ENCODE measurements around the gene ATP5PB. TPM values are rescaled to one million over a fixed set of nuclear protein-coding genes. Genes with fewer than 3 reads are reported as not detected.

The ATP5PB gene
- polyA plus RNA-seq, 4 donors: 240 to 438 (median 366) TPM

DNA sequence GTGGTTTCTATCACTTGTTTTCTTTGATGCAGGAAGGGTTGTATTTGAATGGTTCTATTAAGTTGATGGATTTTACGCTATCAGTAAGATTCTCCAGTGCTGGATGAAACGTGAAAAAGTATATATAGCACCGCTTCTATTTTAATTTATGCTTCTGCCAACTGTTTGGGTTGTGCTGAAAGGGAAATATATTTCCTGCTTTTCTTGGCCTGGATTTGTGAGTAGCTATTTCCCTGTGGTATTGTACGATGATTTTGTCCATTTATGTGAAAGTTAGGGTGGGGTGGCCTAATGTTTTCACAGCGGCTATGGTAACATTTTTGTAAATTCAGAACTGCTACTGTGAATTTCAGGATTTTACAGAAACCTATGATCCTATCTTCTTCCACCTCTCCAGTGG is 24.8 kb downstream of the ATP5PB start:
- no peak for DNase-seq (ENCODE audit: low read depth in 4 of 4, low spot score in 3 of 4)

DNA sequence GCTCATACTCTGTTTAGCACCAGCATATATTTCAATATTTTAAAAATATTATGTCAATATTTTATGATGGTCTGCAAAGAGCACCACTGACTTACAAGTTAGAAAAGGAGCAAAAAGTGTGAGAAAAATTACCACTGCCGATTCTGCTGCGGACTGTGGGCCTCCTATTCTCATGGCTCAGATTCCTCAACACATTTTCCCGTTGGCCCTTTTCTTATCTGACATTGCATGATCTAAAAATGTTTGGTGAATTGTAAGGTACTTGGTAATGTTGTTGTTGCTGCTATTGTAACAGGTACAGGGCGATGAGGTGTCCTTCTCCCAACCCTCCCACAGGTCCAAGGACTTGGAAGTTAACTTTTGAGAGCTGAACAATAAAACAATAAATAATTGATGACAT is 25.3 kb downstream of the ATP5PB start:
- no peak for DNase-seq (ENCODE audit: low read depth in 4 of 4, low spot score in 3 of 4)

DNA sequence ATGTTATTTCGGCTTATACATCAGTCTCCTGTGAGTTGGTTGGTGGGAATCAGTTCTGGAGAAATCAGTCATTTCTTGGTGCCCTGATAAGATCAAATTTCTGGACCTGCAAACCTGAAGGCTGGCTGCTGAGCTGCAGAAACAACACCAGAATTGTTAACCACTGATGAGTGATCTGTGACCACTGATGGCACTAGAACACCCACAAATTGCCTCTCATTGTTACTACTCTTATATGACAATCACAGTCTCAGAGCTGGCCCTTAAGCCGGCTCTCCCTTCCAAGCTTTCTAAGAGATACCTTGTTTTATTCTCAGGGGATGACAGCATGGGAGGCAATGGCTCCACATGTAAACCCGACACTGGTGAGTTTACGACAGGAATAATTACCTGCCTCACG is 26.4 kb downstream of the ATP5PB start:
- no peak for DNase-seq (ENCODE audit: low read depth in 4 of 4, low spot score in 3 of 4)

DNA sequence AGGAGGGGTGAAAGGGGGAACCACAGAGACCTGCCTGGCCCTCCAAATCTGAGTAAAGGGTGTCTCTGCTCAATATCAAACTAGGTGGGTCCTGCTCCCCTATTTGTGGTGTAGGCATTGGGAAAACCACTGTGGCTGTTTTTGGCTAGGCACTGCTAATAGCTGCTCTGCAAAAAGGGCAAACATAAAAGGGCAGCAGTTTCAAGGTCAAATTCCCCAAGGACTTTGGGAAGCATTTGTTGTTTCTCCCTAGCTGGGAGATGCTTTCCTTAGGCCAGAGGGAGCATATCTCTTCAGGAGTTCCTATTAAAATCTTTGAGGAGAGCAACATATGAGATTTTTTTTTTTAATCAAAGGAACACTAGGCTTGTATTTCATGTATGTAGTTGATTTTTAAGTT is 26.9 kb downstream of the ATP5PB start:
- DNase-seq (ENCODE audit: low read depth in 4 of 4, low spot score in 3 of 4): no peak

DNA sequence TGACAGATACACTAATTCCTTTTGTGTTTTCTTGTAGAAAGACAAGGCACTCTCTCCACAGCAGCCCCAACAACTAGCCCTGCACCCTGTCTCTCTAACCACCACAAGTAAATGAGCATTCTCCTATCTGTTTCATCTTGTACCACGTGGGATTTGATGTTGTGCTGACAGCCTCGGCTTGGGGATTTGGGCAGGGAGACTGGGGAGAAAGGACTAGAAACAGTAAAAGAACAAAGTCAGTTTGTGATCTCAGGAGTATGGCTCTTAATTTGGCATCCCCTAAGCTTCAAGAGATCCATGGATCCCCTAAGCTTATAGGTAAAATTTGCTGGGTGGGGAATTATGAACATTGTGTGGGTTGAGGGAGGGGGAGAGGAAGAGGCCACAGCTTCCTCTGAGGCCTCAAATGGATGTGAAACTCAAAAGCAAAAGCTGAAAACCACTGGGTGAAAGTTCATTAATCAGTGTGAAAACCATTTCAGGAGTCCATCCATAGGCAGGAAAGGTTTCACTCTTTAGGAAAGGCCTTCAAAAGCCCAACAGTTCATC is 27.6 kb downstream of the ATP5PB start:
- DNase-seq (ENCODE audit: low read depth in 4 of 4, low spot score in 3 of 4): no peak

DNA sequence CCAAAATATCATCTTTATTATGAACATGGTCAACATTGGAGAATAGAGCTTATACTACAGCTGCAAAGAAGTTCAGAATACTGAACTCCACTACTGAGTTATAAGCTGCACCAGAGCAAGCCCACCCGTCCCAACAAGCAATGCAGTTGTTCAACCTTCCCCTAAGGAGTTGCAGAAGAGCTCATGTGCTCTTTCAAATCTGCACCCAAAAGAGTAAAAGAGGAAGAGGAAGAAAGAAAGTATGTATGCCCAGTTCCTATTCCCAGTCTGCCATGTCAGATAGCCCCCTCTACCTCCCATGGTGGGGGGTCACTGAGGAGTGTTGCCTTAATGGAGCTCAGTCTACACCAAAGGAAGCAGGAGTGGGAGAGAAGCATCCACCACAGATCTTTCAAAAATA is 31.4 kb downstream of the ATP5PB start:
- no peak for DNase-seq (ENCODE audit: low read depth in 4 of 4, low spot score in 3 of 4)

DNA sequence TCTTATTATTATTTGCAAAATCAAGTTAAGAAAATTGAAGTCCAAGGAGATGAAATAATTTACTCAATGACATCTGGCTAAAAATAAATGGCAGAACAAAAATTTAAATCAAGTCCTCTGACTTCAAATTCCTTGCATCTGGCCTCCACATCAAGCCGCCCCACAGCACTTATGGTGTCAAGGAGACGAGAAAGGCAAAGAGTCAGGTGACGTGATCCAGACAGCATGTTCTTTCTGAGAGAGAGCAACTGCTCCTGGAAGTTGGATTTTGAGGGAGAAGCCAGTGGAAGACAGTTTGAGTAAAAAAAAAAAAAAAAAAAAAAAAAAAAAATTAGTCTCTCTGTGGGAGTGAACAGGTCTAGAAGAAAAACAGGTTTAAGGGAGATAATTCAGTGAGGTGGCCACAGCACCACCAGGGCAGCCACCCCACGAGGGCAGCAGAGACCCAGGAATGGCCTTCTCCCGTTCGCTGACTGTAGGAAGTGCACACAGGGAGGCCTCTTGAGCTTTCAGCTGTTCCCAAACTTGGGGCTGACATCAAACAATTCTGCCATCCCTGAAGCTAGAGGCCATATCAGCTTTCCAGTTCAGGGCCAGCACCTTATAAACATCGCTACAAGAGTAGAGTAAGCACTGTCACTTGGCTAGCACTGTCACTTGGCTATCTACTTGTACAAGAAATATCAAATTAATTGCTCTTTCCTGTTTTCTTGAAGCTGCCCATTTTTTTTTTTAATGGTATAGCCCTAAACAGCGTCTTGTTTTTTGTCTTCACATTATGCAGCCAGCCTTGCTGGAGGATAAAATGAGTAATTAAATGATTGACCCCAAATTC is 32.3 kb downstream of the ATP5PB start:
- peak; percentile 33 to 54 (median 48) for DNase-seq (ENCODE audit: low read depth in 4 of 4, low spot score in 3 of 4)

DNA sequence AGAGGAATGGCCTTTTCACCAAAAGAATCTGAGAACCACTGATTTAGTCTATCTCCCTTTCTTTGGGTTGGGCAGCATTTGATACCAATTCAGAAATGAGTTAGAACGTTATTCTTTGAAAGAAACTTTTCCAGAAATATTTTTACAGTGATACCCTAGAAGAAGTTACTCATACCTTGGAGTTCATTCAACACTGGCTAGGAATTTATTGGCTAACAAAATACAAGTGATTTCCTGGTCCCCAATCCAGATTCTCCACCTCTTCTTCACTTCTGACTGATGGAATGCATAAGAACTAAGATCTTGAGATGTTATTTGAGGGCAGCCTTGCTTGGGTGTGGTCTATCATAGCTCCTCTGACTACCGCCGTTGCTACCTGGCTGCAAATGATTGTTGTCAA is 33.9 kb downstream of the ATP5PB start:
- no peak for DNase-seq (ENCODE audit: low read depth in 4 of 4, low spot score in 3 of 4)

DNA sequence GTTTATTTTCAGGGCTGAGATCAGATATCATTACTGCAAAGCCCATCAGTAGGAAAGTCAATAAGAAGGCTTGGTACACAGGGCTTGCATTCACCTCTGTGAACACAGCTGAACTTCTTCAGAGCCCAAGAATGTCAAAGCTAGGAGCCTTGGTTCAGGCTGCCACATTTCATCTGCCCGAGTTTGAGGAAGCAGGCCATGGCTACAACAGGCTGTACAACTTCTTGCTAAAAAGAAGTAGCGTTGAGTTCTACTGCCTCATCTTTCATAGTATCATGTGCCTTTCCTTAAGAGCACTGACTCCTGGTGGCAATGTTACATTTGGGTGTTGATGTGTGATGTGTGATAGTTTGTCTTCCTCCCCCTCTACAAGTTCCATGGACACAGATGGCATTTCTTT is 34.6 kb downstream of the ATP5PB start:
- DNase-seq (ENCODE audit: low read depth in 4 of 4, low spot score in 3 of 4): no peak

DNA sequence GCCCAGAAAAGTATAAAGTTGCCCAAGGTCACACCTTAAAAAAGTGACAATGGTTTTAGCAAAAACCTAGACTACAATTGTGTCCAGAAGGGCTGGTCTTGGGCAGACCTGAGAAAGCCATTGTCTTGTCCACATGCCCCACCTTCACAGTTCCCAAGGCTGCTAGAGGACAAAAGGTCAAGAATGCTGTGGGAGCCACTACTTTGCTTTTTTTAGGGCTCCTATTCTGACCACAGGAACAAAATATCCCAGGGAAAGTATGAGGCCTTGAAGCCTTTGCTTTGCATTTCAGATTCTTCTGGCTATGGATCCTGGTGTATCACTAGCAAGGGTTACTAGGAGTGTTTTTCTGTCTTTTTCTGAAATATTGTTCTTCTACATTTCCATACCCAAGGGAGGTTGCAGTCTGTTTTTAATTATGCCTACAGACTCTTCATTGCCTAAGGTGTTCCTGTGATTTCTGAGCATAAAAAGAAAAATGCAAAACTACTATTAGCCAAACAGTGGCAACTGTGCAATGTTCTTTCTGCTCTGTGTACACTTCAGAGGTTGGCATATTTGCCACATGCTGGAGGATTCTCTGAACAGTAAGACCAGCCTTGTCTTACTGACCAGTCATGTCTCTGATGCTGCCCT is 35.2 kb downstream of the ATP5PB start:
- no peak for DNase-seq (ENCODE audit: low read depth in 4 of 4, low spot score in 3 of 4)

DNA sequence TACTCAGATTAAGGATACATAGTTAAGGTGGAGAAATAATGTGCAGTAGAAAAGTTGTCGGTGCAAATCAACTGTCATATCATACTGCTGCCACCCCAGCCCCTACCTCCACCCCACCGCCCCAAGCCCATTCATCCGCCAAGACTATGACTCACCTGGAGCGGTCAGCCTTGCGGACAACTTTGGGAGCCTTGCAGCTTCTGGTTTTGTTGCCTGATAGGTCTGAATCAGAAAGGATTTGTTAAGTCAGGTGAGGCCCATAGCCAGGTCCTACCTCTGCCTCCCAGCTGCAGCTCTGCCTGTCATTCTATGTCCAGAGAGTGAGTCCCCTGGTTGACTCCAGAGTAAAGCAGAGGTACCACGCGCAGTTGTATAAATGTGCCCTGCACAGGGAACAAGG is 37.2 kb downstream of the ATP5PB start:
- no peak for DNase-seq (ENCODE audit: low read depth in 4 of 4, low spot score in 3 of 4)

DNA sequence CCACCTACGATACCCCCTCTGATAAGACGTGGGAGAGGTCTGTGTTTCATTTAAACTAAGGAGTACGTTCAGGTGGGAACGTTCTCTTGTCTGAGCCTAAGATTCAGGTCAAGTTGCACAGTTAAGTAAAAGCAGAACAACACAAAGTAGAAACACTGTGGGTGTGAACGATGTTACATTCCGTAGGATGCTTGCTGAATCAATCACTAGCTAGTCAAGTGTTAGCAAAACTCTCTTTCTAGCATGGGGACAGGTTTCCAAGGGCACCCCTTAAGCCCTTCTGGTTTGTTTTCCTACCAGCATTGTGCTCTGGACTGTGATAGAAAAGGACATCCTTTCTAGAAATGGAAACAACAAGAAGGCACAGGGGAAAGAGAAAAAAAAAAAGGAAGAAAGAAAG is 37.9 kb downstream of the ATP5PB start:
- no peak for DNase-seq (ENCODE audit: low read depth in 4 of 4, low spot score in 3 of 4)

DNA sequence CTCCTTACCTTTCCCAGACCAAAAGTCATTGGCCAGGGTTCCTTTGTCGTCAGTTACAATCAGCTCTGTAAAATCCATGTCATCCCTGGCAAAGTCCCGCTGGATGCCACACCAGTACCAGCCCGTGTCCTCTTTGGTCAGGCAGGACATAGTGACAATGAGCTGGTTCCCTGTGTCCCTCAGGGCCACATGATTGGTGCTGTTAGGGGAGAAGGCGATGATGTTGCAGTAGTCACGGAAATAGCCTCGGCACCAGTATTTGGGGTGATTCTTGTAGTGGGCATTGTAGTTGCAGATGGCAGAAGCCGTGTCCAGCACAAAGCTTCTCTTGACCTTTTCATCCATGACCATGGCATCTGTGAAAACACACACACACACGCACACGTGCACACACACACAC is 39.4 kb downstream of the ATP5PB start:
- DNase-seq (ENCODE audit: low read depth in 4 of 4, low spot score in 3 of 4): no peak

DNA sequence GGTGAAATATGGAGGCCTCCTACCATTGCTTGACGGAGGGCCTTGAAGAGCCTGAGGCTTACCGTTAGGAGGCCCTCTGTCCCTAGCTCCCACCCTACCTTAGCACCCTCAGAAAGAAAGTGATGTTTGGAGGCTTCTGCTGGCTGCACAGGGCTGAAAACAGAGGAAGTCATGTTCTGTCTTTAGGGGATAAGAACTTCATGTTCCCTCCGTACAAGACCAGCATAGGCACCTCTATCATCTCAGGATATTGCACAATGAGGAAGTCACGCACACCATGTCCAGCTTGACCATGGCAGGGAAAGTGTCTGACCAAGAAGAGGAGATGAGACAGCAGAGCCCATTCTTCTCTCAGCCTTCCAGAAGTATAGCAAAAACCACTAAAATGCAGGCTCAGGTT is 40.3 kb downstream of the ATP5PB start:
- DNase-seq (ENCODE audit: low read depth in 4 of 4, low spot score in 3 of 4): no peak

DNA sequence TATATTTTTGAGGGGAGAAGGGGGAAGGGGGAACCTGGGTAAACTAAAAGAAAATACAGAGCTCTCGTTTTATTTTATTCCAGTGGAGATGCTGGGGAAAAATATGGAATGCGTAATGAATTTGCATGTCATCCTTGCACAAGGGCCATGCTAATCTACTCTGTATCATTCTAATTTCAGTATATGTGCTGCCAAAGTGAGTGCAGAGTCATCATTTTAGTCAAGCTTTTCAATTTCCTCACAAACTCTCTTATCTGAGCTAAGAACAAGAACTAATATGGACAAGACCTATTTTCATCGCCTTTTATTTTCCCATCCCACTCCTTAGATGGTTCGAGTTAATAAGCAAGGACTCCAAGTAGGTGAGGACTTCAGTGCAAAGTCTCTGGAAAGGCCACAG is 41.0 kb downstream of the ATP5PB start:
- no peak for DNase-seq (ENCODE audit: low read depth in 4 of 4, low spot score in 3 of 4)

DNA sequence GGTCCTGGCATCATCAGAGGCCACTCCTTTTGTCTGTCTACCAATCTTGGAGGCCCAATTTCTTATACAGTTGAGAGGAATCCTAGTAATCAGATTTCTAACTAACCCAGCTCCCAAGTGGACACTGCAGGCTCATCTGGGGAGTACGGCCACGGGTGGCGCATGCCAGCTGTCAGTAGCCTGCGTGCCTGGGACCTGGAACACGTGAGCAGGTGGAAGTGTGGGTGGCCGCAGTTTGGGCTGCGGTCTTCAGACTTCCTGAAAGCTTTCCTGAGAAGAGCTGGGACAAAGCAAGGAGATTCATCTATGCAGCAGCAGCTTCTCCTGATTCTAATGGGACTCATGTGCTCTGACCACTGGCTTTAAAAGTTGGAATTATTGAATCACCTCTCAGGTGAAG is 41.8 kb downstream of the ATP5PB start:
- DNase-seq (ENCODE audit: low read depth in 4 of 4, low spot score in 3 of 4): no peak

DNA sequence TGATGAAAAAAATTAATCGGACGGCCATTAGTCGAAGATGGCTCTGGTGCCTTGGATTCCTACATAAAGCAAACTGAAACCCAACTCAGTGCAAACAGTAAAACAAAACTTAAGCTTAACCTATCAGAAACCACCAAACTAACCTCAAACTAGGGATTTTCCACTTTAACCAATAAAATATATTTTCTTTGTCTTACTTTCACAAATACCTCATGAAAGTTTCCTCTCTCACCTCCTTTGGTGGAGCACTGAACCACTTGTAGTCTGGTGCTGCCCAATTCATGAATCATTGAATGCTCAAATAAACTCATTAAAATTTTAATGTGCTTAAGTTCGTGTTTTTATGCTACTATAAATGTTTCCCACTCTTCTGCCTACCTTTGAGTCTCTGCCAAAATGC is 47.1 kb downstream of the ATP5PB start:
- DNase-seq (ENCODE audit: low read depth in 4 of 4, low spot score in 3 of 4): no peak

DNA sequence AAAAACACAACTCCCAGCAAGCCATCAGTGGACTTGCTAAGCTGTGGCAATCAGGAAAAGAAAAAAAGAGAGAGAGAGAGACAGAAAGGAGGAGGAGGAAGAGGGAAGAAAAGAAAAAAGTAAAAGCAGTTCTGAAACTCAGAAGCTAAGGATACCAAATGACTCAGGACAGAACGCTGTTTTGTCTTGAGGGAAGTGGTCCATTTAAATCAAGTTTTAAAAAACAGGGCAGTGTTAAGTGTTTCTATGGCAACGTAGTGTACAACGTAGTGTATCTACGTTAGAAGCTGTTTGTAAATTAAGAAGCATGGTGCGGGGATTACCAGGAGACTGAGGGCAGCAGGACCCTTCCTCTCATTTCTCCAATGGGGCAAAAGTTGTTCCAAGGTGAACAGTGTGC is 48.3 kb downstream of the ATP5PB start:
- DNase-seq (ENCODE audit: low read depth in 4 of 4, low spot score in 3 of 4): no peak

DNA sequence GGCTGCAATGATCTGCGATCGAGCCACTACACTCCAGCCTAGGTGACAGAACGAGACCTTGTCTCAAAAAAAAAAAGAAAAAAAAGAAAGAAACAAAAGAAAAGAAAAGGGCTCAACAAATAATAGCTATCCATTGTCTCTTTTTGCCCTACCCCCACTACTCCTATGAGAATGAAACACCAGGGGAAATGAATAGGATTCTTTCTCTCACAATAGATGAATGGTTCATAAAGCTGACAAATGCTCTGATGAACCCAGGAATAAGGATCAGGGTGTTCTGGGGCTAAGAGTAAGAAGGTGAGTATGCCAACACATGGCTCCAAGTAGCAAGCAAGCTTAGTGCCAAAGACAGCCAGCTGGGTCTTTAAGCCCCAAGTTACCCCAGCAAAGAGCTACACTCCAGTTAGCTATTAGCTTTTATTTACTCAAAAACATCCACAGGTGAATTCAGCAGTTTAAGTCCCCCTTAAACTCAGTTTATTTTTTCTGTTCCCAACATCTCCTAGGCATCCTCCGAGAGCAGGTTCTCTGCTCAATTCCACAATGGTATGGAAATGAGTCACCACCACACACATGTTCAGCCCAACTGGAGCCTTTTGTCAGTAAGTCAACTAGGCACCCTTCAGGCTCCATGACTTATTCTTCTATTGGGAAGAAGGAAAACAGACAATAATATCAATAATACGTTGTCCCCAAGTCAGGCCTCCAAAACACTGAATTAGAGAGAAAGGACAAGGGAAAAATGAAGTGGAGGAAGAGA is 49.9 kb downstream of the ATP5PB start:
- no peak for DNase-seq (ENCODE audit: low read depth in 4 of 4, low spot score in 3 of 4)

DNA sequence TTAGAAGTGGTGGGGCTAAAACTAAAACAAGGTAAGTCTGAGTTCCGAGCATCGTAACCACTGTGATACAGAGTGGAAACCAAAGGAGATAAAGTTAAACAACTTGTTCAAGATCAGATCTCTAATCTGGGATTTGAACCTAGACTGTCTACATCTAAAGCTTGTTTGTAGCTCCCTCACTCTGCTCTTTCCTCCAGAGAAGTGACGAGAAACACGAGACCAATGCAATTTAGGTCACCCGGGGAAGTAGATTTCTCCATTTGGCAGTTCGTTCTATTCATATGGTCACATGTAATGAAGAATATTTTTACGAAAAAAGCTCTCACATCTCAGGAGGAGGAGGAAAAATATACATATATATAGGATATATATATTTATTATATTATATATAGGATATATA is 52.4 kb downstream of the ATP5PB start:
- DNase-seq (ENCODE audit: low read depth in 4 of 4, low spot score in 3 of 4): no peak

DNA sequence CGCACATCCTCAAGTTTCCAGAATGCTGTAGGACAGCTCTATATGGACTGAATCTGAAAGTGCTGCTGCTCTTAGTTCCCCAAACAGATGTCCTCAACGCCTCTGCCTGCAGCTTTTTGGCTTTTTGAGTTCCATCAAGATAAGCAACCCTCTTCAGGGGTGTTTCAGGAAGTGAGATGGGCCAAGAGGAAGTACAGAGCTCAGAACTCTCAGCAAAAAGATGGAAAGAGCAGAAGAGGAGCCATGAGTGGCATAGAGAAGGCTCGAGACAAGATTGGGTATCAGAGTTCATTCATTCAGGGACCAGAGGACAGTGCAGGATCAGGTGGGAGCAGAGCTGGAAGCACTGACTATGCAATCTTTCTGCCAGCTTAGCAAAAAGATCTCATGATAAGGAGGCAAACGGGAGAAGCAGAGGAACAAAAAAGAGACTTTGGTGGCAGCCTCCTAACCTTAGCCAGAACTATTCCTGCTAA is 54.4 kb downstream of the ATP5PB start, which contains the start of the genes ADORA3 and TMIGD3:
Gene ADORA3 (minus strand): TSS at position 49 of the 476 bp plus-strand sequence. CDS start 279 bp downstream, outside the sequence.
Gene TMIGD3 (minus strand): TSS at position 49 of the 476 bp plus-strand sequence. CDS start 279 bp downstream, outside the sequence.
- DNase-seq (ENCODE audit: low read depth in 4 of 4, low spot score in 3 of 4): no peak

Data from left renal pelvis (tissue), 4 donors.